Fibroblast of the conjunctiva (primary cell): ENCODE results near the gene CINP.
"Not testable (repeated sequence)": the region's sequence is repeated elsewhere in the genome, so short reads cannot be mapped to it uniquely, and the experiment has no call there.

Experiments
- DNase-seq: peaks from one replicate; pipeline ENCODE4 v3.0.0-alpha.2; 2010; ENCODE audit warnings: low read depth

The CINP gene

GRCh38 chr14:102320033-102320660 lies 42.5 kb downstream of the CINP start:
- DNase-seq = no peak

- peak; percentile 85 for DNase-seq
Measured at GRCh38 chr14:102319351-102320032, 43.2 kb downstream of the CINP start, which contains the start of gene ZNF839. Gene ZNF839, plus strand, starts transcription at chr14:102319746. Its CDS starts 20 bp downstream, at chr14:102319766.

- DNase-seq = no peak
Measured at GRCh38 chr14:102318781-102319276, 43.9 kb downstream of the CINP start.

- no peak for DNase-seq
Measured at GRCh38 chr14:102317564-102318248, 45.0 kb downstream of the CINP start.

GRCh38 chr14:102316743-102317563 lies 45.7 kb downstream of the CINP start:
- DNase-seq = peak; percentile 87

GRCh38 chr14:102316338-102316742 lies 46.4 kb downstream of the CINP start:
- peak; percentile 49 for DNase-seq

- DNase-seq = no peak
Measured at GRCh38 chr14:102315121-102315520, 47.6 kb downstream of the CINP start.

GRCh38 chr14:102314242-102315011 lies 48.3 kb downstream of the CINP start:
- DNase-seq = peak; percentile 66

GRCh38 chr14:102304611-102305506 lies 57.8 kb downstream of the CINP start, which contains the start of gene MOK:
Gene MOK, minus strand, starts transcription at chr14:102305164. Its CDS starts 196 bp downstream, at chr14:102304968.
- peak; percentile 98 for DNase-seq

GRCh38 chr14:102303664-102304063 lies 59.0 kb downstream of the CINP start:
- no peak for DNase-seq

GRCh38 chr14:102298303-102299070 lies 64.2 kb downstream of the CINP start:
- not testable (repeated sequence) for DNase-seq
